Caki2 (cell line): ENCODE data around the gene TLR8. TPM values are rescaled to one million over a fixed set of nuclear protein-coding genes. Genes with fewer than 3 reads are reported as not detected.
"Not testable (repeated sequence)": the region's sequence is repeated elsewhere in the genome, so short reads cannot be mapped to it uniquely, and the experiment has no call there.

Experiments
- DNase-seq: peaks from one replicate; pipeline ENCODE4 v3.0.0-alpha.2; 2015; ENCODE audit warnings: low read depth
- in situ Hi-C: cut with HindIII; loops from 2 replicates; pipeline ENCODE4 v1.10.0; 2016; ENCODE audit warnings: low sequenced_read_pairs, low pct_unique_long_range_greater_than_20kb, mixed read lengths
- total RNA-seq: library from RNA; depleted of rRNA; stranded (reverse); fragments of >200 nt; shearing (Covaris generic); gene quantifications from 2 replicates; pipeline ENCODE4 v1.2.3, GENCODE V29; 2014; ENCODE audit warnings: low replicate concordance

The TLR8 gene
- total RNA-seq, 1 experiment from 2014 or later, result not detected

- in situ Hi-C loops, result no loop called here
- no peak for DNase-seq
Observed at GRCh38 chrX:12955882-12956703, 49.7 kb downstream of the TLR8 start.

GRCh38 chrX:12956704-12957534 is 50.5 kb downstream of the TLR8 start:
- no peak for DNase-seq
- in situ Hi-C loops, result no loop called here

GRCh38 chrX:12958059-12958458 is 51.6 kb downstream of the TLR8 start:
- in situ Hi-C loops, result no loop called here
- DNase-seq, result no peak

GRCh38 chrX:12958461-12958860 is 52.0 kb downstream of the TLR8 start:
- in situ Hi-C loops, result no loop called here
- DNase-seq, result no peak

- in situ Hi-C loops, result no loop called here
- DNase-seq, result no peak
Observed at GRCh38 chrX:12961196-12961718, 54.8 kb downstream of the TLR8 start.

GRCh38 chrX:12962041-12962504 is 55.7 kb downstream of the TLR8 start:
- in situ Hi-C loops, result no loop called here
- no peak for DNase-seq

GRCh38 chrX:12963210-12963850 is 56.9 kb downstream of the TLR8 start:
- DNase-seq, in situ Hi-C loops: not testable (repeated sequence)

- in situ Hi-C loops, result no loop called here
- DNase-seq, result no peak
Observed at GRCh38 chrX:12965131-12965940, 58.9 kb downstream of the TLR8 start.

- in situ Hi-C loops, result no loop called here
- no peak for DNase-seq
Observed at GRCh38 chrX:12966151-12966550, 59.7 kb downstream of the TLR8 start.

GRCh38 chrX:12967711-12968465 is 61.5 kb downstream of the TLR8 start:
- in situ Hi-C loops, result no loop called here
- no peak for DNase-seq

GRCh38 chrX:12970691-12971202 is 64.3 kb downstream of the TLR8 start:
- DNase-seq, result no peak
- in situ Hi-C loops, result no loop called here

GRCh38 chrX:12971282-12972003 is 65.0 kb downstream of the TLR8 start:
- DNase-seq, result no peak
- in situ Hi-C loops, result no loop called here

GRCh38 chrX:12972243-12972642 is 65.8 kb downstream of the TLR8 start:
- DNase-seq, result no peak
- in situ Hi-C loops, result no loop called here
